ENCODE data around the gene RPA1. TPM values are rescaled to one million over a fixed set of nuclear protein-coding genes. Genes with fewer than 3 reads are reported as not detected.

The RPA1 gene
- polyA plus RNA-seq, 3 donors = 18.5 to 27.4 (median 23.8) TPM

- no peak overlapping the region for H3K27ac ChIP-seq (ENCODE audit: low read depth in 1 of 2, low read length in 2 of 2)
- no peak overlapping the region for H3K4me3 ChIP-seq (replicated peaks in 1 of 3; ENCODE audit: low read depth in 2 of 3, low read length in 3 of 3)
- Mint-ChIP-seq H3K36me3 (no peaks in the 10 kb centered on the region), H3K27ac (no peak overlapping the region), H3K27me3 (ENCODE audit: low read depth in 3 of 3) (peaks cover 0 to 11% (median 3%) of the 10 kb centered on the region in 3 donors), H3K9me3 (no peaks in the 10 kb centered on the region), H3K4me3 (no peak overlapping the region), H3K4me1 (no peaks in the 10 kb centered on the region)
- 93% methylated on average over 24 of the region's 27 CpGs for WGBS (ENCODE audit: insufficient coverage)
- TF ChIP-seq CTCF (IDR thresholded peaks at IDR 0.05) = no peak
- H4K20me1 ChIP-seq (ENCODE audit: insufficient read depth, low read length) = no peaks in the 10 kb centered on the region
- H3K79me2 ChIP-seq (ENCODE audit: insufficient read depth, low read length) = no peaks in the 10 kb centered on the region
- H3K36me3 ChIP-seq (replicated peaks in 1 of 2; ENCODE audit: control insufficient read depth in 1 of 2, insufficient read depth in 2 of 2, low read length in 2 of 2) = no peaks in the 10 kb centered on the region
- DNase-seq = no peak
- no peak overlapping the region for H2AFZ ChIP-seq (ENCODE audit: insufficient read depth, low read depth, low read length, poor library complexity, severe bottlenecking)
- H3K9ac ChIP-seq (ENCODE audit: insufficient read depth, low read length, poor library complexity, severe bottlenecking) = no peak overlapping the region
- no peaks in the 10 kb centered on the region for H3K9me3 ChIP-seq (replicated peaks in 1 of 2; ENCODE audit: control insufficient read depth in 1 of 2, insufficient read depth in 1 of 2, low read length in 2 of 2)
- no peak overlapping the region for H3K4me2 ChIP-seq (replicated peaks; ENCODE audit: extremely low read depth, low read length, poor library complexity, severe bottlenecking)
- H3K4me1 ChIP-seq (ENCODE audit: control insufficient read depth in 1 of 2, insufficient read depth in 2 of 2, low read length in 2 of 2) = no peaks in the 10 kb centered on the region
- intact Hi-C loops (cut with micrococcal nuclease) = no loop called here
- H3K27me3 ChIP-seq (ENCODE audit: control insufficient read depth in 2 of 2, insufficient read depth in 2 of 2, low read length in 2 of 2) = no peaks in the 10 kb centered on the region
These were observed 110.4 kb downstream of the RPA1 start for GRCh38 chr17:1939981-1940809.

GRCh38 chr17:1940810-1941185 lies 111.0 kb downstream of the RPA1 start:
- H3K4me3 ChIP-seq (replicated peaks in 1 of 3; ENCODE audit: low read depth in 2 of 3, low read length in 3 of 3) = no peak overlapping the region
- Mint-ChIP-seq H3K4me1 (no peaks in the 10 kb centered on the region), H3K27me3 (ENCODE audit: low read depth in 3 of 3) (peaks cover 0 to 11% (median 3%) of the 10 kb centered on the region in 3 donors), H3K4me3 (no peak overlapping the region), H3K9me3 (no peaks in the 10 kb centered on the region), H3K27ac (no peak overlapping the region), H3K36me3 (no peaks in the 10 kb centered on the region)
- H3K4me2 ChIP-seq (replicated peaks; ENCODE audit: extremely low read depth, low read length, poor library complexity, severe bottlenecking) = no peak overlapping the region
- H3K9ac ChIP-seq (ENCODE audit: insufficient read depth, low read length, poor library complexity, severe bottlenecking) = no peak overlapping the region
- no peaks in the 10 kb centered on the region for H4K20me1 ChIP-seq (ENCODE audit: insufficient read depth, low read length)
- H3K9me3 ChIP-seq (replicated peaks in 1 of 2; ENCODE audit: control insufficient read depth in 1 of 2, insufficient read depth in 1 of 2, low read length in 2 of 2) = no peaks in the 10 kb centered on the region
- no peaks in the 10 kb centered on the region for H3K36me3 ChIP-seq (replicated peaks in 1 of 2; ENCODE audit: control insufficient read depth in 1 of 2, insufficient read depth in 2 of 2, low read length in 2 of 2)
- no peak for DNase-seq
- TF ChIP-seq CTCF (IDR thresholded peaks at IDR 0.05) = no peak
- WGBS (ENCODE audit: insufficient coverage) = 80% methylated on average over 4 of the region's 10 CpGs
- no peaks in the 10 kb centered on the region for H3K79me2 ChIP-seq (ENCODE audit: insufficient read depth, low read length)
- H3K4me1 ChIP-seq (ENCODE audit: control insufficient read depth in 1 of 2, insufficient read depth in 2 of 2, low read length in 2 of 2) = no peaks in the 10 kb centered on the region
- no peak overlapping the region for H3K27ac ChIP-seq (ENCODE audit: low read depth in 1 of 2, low read length in 2 of 2)
- H3K27me3 ChIP-seq (ENCODE audit: control insufficient read depth in 2 of 2, insufficient read depth in 2 of 2, low read length in 2 of 2) = no peaks in the 10 kb centered on the region
- no peak overlapping the region for H2AFZ ChIP-seq (ENCODE audit: insufficient read depth, low read depth, low read length, poor library complexity, severe bottlenecking)
- intact Hi-C loops (cut with micrococcal nuclease) = no loop called here

All from CD14-positive monocyte (primary cell).